Gastroesophageal sphincter (tissue), 4 donors: Measurements from ENCODE around the gene CCDC3. TPM values are rescaled to one million over a fixed set of nuclear protein-coding genes. Genes with fewer than 3 reads are reported as not detected.

Experiments
- ATAC-seq: fragments of 150-250 bp; one replicate; pipeline ENCODE4 v1.9.1; 2016; ENCODE audit warnings: mild to moderate bottlenecking, moderate library complexity
- H3K27ac ChIP-seq, 4 donors: fragments of 200-600 bp; sonication (generic) in 3 of 4; 1 replicate in 3 of 4; 2 replicates in 1 of 4; pipeline ENCODE4 v1.5.1; 2016 to 2019
- H3K27me3 ChIP-seq: fragments of 200-600 bp; sonication (generic); one replicate; pipeline ENCODE4 v1.5.1; 2019
- H3K36me3 ChIP-seq, 2 donors: fragments of 200-600 bp; sonication (generic); one replicate each; pipeline ENCODE4 v1.5.1; 2019; ENCODE audit warnings: control low read depth in 1 of 2
- H3K4me1 ChIP-seq, 3 donors: fragments of 200-600 bp; sonication (generic); 1 replicate in 2 of 3; 2 replicates in 1 of 3; pipeline ENCODE4 v1.5.1; 2016 to 2019; ENCODE audit warnings: control low read depth in 2 of 3
- H3K4me3 ChIP-seq, 2 donors: fragments of 200-600 bp; sonication (generic); one replicate each; pipeline ENCODE4 v1.5.1; 2019; ENCODE audit warnings: mild to moderate bottlenecking in 1 of 2, moderate library complexity in 1 of 2
- H3K9me3 ChIP-seq, 3 donors: fragments of 200-600 bp; sonication (generic); one replicate each; pipeline ENCODE4 v1.5.1; 2017 to 2019; ENCODE audit warnings: control low read depth in 2 of 3
- CTCF ChIP-seq, 4 experiments: fragments of 200-600 bp in 2 of 4; fragments of 450-650 bp in 2 of 4; sonication (generic) in 1 of 4; IDR thresholded peaks; one replicate each; pipeline ENCODE4 v1.5.1; 2017 to 2019; ENCODE audit warnings: antibody characterized with exemption in 4 of 4, mild to moderate bottlenecking in 2 of 4, moderate library complexity in 2 of 4
- EP300 ChIP-seq: sonication (generic); formaldehyde crosslinking; IDR thresholded peaks from one replicate; pipeline ENCODE4 v1.6.1; 2017; ENCODE audit warnings: antibody characterized with exemption, mild to moderate bottlenecking
- POLR2A ChIP-seq, 2 donors: fragments of 450-650 bp; IDR thresholded peaks; one replicate each; pipeline ENCODE4 v1.6.1; 2017; ENCODE audit warnings: antibody characterized with exemption in 2 of 2, mild to moderate bottlenecking in 2 of 2, moderate library complexity in 1 of 2
- POLR2AphosphoS5 ChIP-seq: sonication (generic); formaldehyde crosslinking; IDR thresholded peaks from one replicate; pipeline ENCODE4 v1.6.1; 2017; ENCODE audit warnings: antibody characterized with exemption
- WGBS, 2 donors: methylation state at CpG; one replicate each; pipeline ENCODE4 v1.1.5; 2018; ENCODE audit warnings: low coverage in 1 of 2; 5-methylcytosine and 5-hydroxymethylcytosine counted together
- total RNA-seq, 4 donors: library from RNA; depleted of rRNA; stranded (reverse); fragments of >200 nt; gene quantifications; one replicate each; pipeline ENCODE4 v1.1.0, GENCODE V29; 2016

Gene CCDC3
- total RNA-seq, 4 donors from 2014 or later: 12.2 to 66.1 (median 16.0) TPM

GRCh38 chr10:12940791-12941190, 60.7 kb downstream of the CCDC3 start:
- no peaks in the 10 kb centered on the region for H3K9me3 ChIP-seq
- no peak overlapping the region for H3K4me3 ChIP-seq
- H3K36me3 ChIP-seq: no peaks in the 10 kb centered on the region
- ATAC-seq: no peak
- WGBS, 2 donors: 61 to 65% methylated on average over 4 of the region's 5 CpGs
- H3K4me1 ChIP-seq: no peaks in the 10 kb centered on the region
- H3K27me3 ChIP-seq: no peaks in the 10 kb centered on the region
- no peak overlapping the region for H3K27ac ChIP-seq
- TF ChIP-seq CTCF (IDR thresholded peaks at IDR 0.05) (no peak), POLR2AphosphoS5 (no peak), EP300 (no peak), POLR2A (IDR thresholded peaks at IDR 0.05) (no peak)

DNA sequence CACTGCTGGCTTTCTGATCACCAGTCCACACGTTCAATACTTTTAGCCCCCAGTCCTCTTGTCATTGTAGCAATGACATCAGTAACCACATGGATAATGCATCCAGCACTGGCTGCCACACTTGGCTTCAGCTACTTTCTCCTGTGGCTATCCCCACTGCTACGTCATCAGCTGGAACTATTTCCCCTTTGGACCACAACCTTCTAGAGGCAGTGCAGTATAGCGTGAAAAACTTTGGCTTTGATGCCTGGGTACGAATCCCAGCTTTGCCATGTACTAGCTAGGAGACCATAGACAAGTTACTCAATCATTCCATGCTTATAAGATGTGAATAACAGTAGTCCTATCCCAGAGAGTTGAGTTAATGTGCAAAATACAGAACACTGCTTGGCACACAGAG, 63.2 kb downstream of the CCDC3 start:
- Histone ChIP-seq H3K27ac (no peak overlapping the region), H3K4me3 (no peak overlapping the region), H3K27me3 (no peaks in the 10 kb centered on the region), H3K9me3 (peaks cover 0 to 4% (median 0%) of the 10 kb centered on the region in 3 donors), H3K36me3 (no peaks in the 10 kb centered on the region), H3K4me1 (no peaks in the 10 kb centered on the region)
- no peak for ATAC-seq
- 61 to 71% methylated on average over 3 to 4 of the region's 4 CpGs for WGBS, 2 donors
- TF ChIP-seq CTCF (IDR thresholded peaks at IDR 0.05) (no peak), EP300 (no peak), POLR2AphosphoS5 (no peak), POLR2A (IDR thresholded peaks at IDR 0.05) (no peak)

GRCh38 chr10:12937527-12937926, 64.0 kb downstream of the CCDC3 start:
- TF ChIP-seq EP300 (no peak), POLR2A (IDR thresholded peaks at IDR 0.05) (no peak), POLR2AphosphoS5 (no peak), CTCF (IDR thresholded peaks at IDR 0.05) (no peak)
- no peaks in the 10 kb centered on the region for H3K4me1 ChIP-seq
- H3K27me3 ChIP-seq: no peaks in the 10 kb centered on the region
- 57 to 96% methylated on average over 1 to 3 of the region's 3 CpGs for WGBS, 2 donors
- ATAC-seq: no peak
- no peaks in the 10 kb centered on the region for H3K36me3 ChIP-seq
- no peak overlapping the region for H3K4me3 ChIP-seq
- peaks cover 0 to 4% (median 0%) of the 10 kb centered on the region in 3 donors for H3K9me3 ChIP-seq
- no peak overlapping the region for H3K27ac ChIP-seq

- ATAC-seq: no peak
- no peaks in the 10 kb centered on the region for H3K36me3 ChIP-seq
- no peaks in the 10 kb centered on the region for H3K27me3 ChIP-seq
- TF ChIP-seq CTCF (IDR thresholded peaks at IDR 0.05) (no peak), EP300 (no peak), POLR2A (IDR thresholded peaks at IDR 0.05) (no peak), POLR2AphosphoS5 (no peak)
- no peak overlapping the region for H3K27ac ChIP-seq
- WGBS, 2 donors: 90 to 100% methylated on average over 1 to 4 of the region's 4 CpGs
- H3K4me1 ChIP-seq: no peaks in the 10 kb centered on the region
- no peak overlapping the region for H3K4me3 ChIP-seq
- peaks cover 0 to 4% (median 0%) of the 10 kb centered on the region in 3 donors for H3K9me3 ChIP-seq
These were observed 66.7 kb downstream of the CCDC3 start for GRCh38 chr10:12934777-12935176.

DNA sequence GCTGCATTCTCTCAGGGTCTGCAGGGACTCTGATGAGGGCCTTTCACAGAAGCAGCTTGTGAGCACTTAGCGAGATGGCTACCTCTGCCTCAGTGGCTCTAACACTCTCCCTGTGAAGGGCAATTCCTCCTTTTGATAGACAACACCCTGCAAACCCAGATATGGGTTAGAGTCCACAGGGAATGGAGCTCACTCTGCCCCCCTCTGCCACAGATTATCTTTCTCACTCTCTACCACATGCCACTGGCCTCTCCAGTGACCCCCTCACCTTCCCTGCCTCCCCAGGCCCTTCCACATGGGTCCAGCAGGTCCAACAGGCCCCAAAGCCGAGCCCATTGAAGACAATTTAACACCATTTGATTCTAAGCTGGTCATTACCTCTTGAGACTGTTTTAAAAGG, 72.1 kb downstream of the CCDC3 start:
- peaks cover 0 to 14% (median 0%) of the 10 kb centered on the region in 3 donors for H3K9me3 ChIP-seq
- H3K27ac ChIP-seq: no peak overlapping the region
- H3K4me1 ChIP-seq: no peaks in the 10 kb centered on the region
- no peaks in the 10 kb centered on the region for H3K27me3 ChIP-seq
- WGBS, 2 donors: 67 to 93% methylated on average over 1 to 2 of the region's 2 CpGs
- no peak for ATAC-seq
- no peaks in the 10 kb centered on the region for H3K36me3 ChIP-seq
- no peak for TF ChIP-seq CTCF (IDR thresholded peaks at IDR 0.05)
- no peak overlapping the region for H3K4me3 ChIP-seq
